HT-29 (cell line): Measurements from ENCODE around the gene MFSD8. TPM values are rescaled to one million over a fixed set of nuclear protein-coding genes. Genes with fewer than 3 reads are reported as not detected.
"Not testable (repeated sequence)": the region's sequence is repeated elsewhere in the genome, so short reads cannot be mapped to it uniquely, and the experiment has no call there.

Experiments used
- DNase-seq: peaks from one replicate; pipeline ENCODE4 v3.0.0-alpha.2; 2015; ENCODE audit warnings: low spot score
- total RNA-seq: library from RNA; depleted of rRNA; stranded (reverse); fragments of >200 nt; shearing (Covaris generic); gene quantifications from 2 replicates; pipeline ENCODE4 v1.2.3, GENCODE V29; 2014

MFSD8 gene
- total RNA-seq, 1 experiment from 2014 or later = 9.0 TPM

GRCh38 chr4:127936974-127937373 lies 28.0 kb downstream of the MFSD8 start:
- DNase-seq = no peak

DNA sequence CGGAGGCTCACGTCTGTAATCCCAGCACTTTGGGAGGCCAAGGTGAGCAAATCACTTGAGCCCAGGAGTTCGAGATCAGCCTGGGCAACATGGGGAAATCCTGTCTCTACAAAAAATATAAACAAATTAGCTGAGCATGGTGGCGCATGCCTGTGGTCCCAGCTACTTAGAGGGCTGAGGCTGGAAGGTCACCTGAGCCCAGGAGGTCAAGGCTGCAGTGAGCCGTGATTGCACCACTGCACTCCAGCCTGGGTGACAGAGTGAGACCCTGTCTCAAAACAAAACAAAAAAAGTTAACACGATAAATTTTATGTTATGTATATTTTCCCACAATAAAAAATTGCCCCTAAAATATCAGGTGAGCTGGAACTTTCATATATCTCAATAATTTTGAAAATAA lies 33.1 kb downstream of the MFSD8 start:
- DNase-seq = not testable (repeated sequence)

- no peak for DNase-seq
Observed at GRCh38 chr4:127930175-127930574, 34.8 kb downstream of the MFSD8 start.

DNA sequence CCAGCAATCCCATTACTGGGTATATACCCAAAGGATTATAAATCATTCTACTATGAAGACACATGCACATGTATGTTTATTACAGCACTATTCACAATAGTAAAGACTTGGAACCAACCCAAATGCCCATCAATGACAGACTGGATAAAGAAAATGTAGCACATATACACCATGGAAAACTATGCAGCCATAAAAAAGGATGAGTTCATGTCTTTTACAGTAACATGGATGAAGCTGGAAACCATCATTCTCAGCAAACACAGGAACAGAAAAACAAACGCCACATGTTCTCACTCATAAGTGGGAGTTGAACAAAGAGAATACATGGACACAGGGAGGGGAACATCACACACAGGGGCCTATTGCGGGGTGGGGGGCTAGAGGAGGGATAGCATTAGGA lies 39.3 kb downstream of the MFSD8 start:
- not testable (repeated sequence) for DNase-seq

GRCh38 chr4:127922226-127922625 lies 42.7 kb downstream of the MFSD8 start:
- no peak for DNase-seq

DNA sequence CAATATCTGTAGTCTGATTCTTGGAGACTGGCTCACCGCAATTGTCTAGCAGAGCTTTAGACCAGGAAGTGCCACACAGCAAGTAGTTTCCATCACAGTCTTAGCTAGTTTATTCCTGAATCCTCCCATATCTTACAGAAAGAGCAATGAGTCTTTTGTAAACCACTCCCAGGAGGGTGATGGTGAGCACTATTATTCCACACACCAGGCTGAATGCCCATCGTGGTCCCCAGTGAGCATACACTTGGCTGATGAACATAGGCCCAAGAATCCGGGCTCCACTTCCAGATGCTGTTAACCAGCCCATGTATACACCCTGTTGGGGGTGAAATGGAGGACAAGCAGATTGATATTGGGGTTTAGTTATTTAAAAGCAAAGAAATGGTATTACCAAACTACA lies 44.5 kb downstream of the MFSD8 start:
- no peak for DNase-seq

GRCh38 chr4:127917151-127917550 lies 47.8 kb downstream of the MFSD8 start:
- DNase-seq = no peak

DNA sequence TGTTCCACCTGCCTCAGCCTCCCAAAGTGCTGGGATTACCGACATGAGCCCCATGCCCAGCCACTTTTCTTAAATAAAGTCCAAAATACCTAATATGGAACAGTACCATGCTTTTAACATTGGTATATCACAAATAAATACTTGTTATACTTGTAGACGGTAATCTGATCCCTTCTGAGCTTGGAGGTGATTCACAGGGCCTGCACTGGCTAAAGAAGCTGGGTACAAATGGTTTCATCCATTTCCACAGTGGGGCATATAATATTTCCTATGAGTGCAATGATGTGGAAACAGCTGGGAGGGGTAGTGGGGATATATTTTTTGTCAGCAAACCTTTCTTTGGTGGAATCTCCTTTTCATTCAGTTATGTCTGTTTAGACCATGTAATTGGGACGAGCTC lies 48.5 kb downstream of the MFSD8 start:
- DNase-seq = no peak

- DNase-seq = no peak
Observed at GRCh38 chr4:127905029-127905428, 59.9 kb downstream of the MFSD8 start.

GRCh38 chr4:127899682-127900081 lies 65.3 kb downstream of the MFSD8 start:
- DNase-seq = not testable (repeated sequence)

- DNase-seq = no peak
Observed at GRCh38 chr4:127896528-127896927, 68.4 kb downstream of the MFSD8 start.

DNA sequence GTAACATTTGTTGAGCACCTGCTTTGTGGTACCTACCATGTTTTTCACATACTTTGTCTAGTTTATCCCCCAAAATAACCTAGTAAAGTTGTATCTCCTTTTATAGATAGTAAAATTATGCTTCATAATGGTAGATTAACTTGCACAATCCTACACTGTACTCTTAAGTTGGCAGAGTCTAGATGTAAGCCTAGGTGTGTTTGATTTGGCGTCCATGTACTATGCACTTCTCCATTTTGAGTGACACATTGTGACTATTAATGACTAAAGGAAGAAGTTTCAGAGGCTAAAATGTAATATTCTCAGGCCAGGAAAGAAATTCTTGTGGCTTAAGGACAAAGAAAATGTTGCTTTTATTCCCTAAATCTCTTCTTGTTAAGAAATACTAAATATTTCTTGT lies 68.9 kb downstream of the MFSD8 start:
- no peak for DNase-seq

DNA sequence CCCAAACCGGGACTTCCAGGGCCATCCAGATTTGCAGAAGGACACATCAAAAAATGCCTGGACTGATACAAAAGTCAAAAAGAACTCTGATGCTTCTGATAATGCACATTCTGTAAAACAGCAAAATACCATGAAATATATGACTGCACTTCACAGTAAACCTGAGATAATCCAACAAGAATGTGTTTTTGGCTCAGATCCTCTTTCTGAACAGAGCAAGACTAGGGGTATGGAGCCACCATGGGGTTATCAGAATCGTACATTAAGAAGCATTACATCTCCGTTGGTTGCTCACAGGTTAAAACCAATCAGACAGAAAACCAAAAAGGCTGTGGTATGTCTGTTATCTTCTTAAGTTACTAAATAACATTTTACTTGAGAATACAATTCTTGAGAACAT lies 75.1 kb downstream of the MFSD8 start:
- no peak for DNase-seq

GRCh38 chr4:127888559-127888958 lies 76.4 kb downstream of the MFSD8 start:
- no peak for DNase-seq

DNA sequence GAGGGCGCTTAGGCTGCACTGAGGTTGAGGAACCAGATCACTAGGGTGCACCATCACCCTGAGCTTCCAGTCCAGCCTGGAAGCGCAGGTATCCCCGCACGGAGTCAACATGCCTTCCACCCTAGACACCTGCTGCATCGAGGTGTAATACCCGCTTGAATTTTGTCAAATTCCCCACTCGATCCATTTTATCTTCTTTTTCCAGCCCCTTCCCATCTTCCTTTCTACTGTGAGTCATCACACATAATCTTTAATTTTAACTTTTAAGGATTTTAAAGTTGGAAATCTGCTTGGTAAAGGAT lies 83.5 kb downstream of the MFSD8 start:
- no peak for DNase-seq

GRCh38 chr4:127880763-127881562 lies 84.0 kb downstream of the MFSD8 start, which contains the start of gene PLK4:
Gene PLK4 (plus strand): TSS chr4:127880893. CDS start chr4:127881135, 242 bp downstream.
- DNase-seq = peak; percentile 97

GRCh38 chr4:127875791-127876190 lies 89.2 kb downstream of the MFSD8 start:
- no peak for DNase-seq

DNA sequence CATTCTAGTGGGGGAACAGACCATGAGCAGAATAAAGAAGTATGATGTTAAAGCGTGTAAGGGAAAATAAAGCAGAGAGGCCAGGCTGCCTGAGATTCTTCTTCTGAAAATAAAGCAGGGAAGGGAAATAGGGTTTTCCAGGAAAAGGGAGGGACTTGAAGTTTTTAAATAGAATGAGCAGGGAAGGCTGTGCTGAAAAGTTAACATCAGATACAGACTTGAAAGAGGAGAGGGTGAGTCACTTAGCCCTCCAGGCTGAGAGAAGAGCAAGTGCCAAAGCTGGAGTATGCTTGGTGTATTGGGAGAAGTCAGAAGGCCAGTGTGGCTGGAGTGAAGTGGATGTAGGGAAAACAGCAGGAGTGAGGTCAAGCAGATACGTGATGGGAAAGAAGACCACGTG lies 94.3 kb downstream of the MFSD8 start:
- DNase-seq = no peak

- DNase-seq = no peak
Observed at GRCh38 chr4:127870281-127870680, 94.7 kb downstream of the MFSD8 start.

DNA sequence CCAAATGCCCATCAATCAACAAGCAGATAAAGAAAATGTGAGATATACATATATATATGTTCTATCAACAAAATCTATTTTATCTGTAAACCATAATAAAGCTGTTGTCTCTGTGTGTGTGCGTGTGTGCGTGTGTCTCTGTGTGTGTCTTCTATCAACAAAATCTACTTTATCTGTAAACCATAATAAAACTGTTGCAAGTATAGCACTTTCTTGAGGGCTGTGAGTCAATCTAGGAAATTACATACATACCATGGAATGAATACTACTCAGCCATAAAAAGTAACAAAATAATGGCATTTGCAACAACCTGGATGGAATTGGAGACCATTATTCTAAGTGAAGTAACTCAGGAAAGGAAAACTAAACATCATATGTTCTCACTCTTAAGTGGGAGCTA lies 96.8 kb downstream of the MFSD8 start:
- no peak for DNase-seq
